D721Med (cell line): Measurements from ENCODE around the gene CD4.
"Not testable (repeated sequence)": the region's sequence is repeated elsewhere in the genome, so short reads cannot be mapped to it uniquely, and the experiment has no call there.

Source experiments
- DNase-seq: peaks from one replicate; pipeline ENCODE4 v3.0.0; 2011; ENCODE audit warnings: low spot score; ENCODE audit not compliant: insufficient read length
- FAIRE-seq: peaks from 2 replicates; lab custom pipeline; 2011; peaks lifted over from hg19 to GRCh38; lab: Jason Lieb, UNC
- TF ChIP-seq, protein P1 (sequence below): IDR thresholded peaks from 2 replicates; pipeline ENCODE4 v1.5.1; 2012; ENCODE audit warnings: mild to moderate bottlenecking, control low read depth; ENCODE audit not compliant: insufficient read depth; ENCODE audit errors: missing control alignments

Gene CD4

DNA sequence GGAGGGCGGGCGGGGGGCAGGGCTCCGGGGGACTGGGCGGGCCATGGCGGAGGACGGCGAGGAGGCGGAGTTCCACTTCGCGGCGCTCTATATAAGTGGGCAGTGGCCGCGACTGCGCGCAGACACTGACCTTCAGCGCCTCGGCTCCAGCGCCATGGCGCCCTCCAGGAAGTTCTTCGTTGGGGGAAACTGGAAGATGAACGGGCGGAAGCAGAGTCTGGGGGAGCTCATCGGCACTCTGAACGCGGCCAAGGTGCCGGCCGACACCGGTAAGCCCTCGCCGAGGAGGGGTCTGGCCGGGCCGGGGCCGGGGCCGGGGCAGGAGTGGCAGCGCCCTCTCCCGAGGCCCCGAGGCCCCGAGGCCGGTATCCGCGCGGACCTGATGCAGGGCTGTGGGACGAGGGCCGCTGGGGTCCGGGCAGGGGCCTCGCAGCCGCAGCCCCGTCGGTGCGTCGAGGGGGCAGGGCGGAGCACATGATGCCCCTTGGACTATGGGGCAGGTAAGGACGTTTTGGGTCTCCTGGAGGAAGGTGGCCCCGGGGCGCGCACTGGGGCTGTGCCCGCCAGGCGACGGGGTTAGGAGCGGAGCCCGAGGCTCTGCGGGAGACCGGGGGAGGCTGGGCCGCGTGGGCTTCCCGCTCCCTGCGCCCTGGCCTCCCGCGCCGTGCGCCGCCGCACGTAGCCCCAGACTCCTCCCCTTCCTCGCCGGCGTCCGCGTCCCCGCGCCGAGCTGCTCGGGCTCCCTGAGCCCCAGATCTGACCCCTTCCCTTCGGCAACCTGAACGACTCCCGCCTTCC, 78.3 kb downstream of the CD4 start, which contains the start of gene TPI1:
Gene TPI1 (plus strand): TSS at position 119 of the 798 bp plus-strand sequence. CDS start 36 bp downstream, at position 155.
- TF ChIP-seq, protein P1, sequence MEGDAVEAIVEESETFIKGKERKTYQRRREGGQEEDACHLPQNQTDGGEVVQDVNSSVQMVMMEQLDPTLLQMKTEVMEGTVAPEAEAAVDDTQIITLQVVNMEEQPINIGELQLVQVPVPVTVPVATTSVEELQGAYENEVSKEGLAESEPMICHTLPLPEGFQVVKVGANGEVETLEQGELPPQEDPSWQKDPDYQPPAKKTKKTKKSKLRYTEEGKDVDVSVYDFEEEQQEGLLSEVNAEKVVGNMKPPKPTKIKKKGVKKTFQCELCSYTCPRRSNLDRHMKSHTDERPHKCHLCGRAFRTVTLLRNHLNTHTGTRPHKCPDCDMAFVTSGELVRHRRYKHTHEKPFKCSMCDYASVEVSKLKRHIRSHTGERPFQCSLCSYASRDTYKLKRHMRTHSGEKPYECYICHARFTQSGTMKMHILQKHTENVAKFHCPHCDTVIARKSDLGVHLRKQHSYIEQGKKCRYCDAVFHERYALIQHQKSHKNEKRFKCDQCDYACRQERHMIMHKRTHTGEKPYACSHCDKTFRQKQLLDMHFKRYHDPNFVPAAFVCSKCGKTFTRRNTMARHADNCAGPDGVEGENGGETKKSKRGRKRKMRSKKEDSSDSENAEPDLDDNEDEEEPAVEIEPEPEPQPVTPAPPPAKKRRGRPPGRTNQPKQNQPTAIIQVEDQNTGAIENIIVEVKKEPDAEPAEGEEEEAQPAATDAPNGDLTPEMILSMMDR, result no peak
- no peak for FAIRE-seq
- DNase-seq, result peak; percentile 91

- no peak for DNase-seq
- no peak for FAIRE-seq
- TF ChIP-seq, protein P1, result peak; percentile 27
These were observed 79.1 kb downstream of the CD4 start for GRCh38 chr12:6868211-6869048.

DNA sequence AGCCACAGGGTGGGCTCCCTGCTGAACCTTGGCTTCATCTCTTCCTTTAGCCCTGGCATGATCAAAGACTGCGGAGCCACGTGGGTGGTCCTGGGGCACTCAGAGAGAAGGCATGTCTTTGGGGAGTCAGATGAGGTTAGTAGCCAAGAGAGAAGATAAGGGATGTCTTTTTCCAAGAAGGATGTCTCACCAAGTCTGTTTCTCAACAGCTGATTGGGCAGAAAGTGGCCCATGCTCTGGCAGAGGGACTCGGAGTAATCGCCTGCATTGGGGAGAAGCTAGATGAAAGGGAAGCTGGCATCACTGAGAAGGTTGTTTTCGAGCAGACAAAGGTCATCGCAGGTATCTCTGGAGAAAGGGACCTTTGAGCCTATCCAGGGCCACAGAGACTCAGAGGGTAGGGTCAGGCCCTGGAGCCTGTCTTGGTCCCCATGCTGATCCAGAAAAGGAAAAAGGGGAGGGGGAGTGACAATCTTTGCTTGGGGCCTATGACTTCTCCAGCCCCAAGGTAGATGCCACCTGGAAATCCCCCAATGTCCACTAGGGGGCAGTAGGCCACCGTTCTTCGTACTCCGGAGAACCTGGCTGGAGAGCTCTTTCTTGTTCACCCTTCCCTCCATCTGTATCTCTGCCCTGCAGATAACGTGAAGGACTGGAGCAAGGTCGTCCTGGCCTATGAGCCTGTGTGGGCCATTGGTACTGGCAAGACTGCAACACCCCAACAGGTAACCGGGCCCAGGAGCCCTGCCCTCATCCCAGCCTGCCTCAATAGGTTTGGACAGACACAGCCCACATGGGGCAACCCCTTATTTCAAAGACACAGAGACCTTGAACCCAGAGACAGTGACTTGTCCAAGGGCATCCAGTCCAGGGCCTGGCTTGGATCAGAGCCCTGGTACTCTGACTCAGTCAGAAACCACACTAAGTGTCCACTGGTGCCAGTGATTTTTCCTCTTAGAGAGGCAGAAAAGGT, 80.0 kb downstream of the CD4 start:
- no peak for FAIRE-seq
- peak; percentile 79 for DNase-seq
- TF ChIP-seq, protein P1, result peak; percentile 73

- not testable (repeated sequence) for DNase-seq, FAIRE-seq
These were observed 81.0 kb downstream of the CD4 start for GRCh38 chr12:6870304-6870703.
